Measurements from ENCODE around the gene NFIB.

NFIB gene

DNA sequence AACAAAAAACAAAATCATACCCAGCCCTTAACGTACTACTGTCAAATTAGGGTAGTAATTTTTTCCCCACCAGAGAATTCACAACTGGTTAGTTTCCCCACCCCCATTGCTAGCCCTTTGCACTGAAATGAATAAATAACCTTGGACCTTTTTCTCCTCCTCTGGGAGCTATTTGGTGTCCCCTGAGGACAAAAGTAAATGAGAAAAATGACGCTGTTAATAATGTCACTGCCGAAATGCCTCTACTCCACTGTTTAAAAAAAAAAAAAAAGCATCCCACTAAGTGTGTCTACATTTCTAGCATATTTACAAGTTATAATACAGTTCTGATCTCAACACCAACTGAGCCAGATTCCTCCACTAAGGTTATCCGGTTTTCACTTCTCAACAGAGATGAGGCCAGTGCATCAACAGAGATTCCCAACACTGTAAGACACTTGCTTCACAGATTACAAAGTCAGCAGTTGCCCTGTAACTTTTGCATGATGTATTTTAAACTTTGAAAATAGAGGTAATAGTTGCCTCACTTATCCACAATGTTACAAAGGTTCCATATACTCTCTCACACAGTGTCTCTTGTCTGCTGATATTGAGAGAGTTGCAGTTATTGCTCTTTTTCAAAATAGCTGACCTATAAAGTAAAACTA, 5.1 kb upstream of the NFIB start:
- DNase-seq: no peak

DNA sequence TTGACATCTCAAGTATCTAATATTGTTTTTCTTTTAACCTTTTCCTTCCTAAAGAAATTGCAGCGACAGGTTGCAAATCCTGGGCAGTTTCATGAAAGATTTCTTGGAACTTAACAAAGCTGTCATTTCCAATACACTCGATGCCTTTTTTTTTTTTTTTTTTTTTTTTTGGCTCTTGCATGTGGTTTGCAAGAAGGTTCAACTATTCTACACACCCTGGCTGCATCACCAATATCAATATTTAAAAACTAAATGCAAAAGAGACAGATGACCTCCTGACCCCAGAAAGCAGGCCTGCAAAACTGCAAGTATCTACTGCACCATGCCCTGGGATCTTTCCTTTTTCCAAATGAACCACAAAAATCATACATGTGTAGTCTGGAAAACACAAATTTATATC, 4.4 kb upstream of the NFIB start:
- no peak for DNase-seq

DNA sequence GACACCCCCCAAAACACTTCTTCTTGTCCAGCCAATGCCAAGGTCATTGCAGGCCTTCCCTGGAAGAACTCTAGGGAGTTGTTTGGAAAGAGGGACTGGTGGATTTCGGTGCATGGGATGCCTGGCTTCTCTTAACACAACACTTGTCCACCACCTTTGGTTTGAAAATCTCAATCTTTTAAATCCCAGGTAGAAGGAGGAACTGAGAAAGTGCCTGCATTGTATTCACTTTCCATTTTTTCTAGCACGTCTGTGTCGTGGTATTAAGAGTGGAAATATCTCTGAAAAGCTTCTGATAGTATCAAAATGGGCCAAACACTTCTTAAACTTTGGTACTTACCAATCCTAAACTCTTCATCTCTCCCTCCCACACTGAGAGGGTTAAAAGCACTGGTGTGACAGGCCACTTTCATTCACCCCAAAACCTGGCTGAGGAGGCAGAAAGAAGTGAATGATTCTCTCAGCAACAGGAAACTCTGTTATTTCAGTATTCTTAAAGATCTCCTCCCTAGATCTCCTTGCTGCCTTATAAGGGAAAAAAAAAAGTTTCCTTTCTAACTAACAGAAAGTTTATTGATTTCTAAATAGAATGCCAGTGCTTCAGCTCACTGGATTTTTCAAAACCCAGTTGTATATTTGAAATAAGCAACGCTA, 3.9 kb upstream of the NFIB start:
- no peak for DNase-seq

DNA sequence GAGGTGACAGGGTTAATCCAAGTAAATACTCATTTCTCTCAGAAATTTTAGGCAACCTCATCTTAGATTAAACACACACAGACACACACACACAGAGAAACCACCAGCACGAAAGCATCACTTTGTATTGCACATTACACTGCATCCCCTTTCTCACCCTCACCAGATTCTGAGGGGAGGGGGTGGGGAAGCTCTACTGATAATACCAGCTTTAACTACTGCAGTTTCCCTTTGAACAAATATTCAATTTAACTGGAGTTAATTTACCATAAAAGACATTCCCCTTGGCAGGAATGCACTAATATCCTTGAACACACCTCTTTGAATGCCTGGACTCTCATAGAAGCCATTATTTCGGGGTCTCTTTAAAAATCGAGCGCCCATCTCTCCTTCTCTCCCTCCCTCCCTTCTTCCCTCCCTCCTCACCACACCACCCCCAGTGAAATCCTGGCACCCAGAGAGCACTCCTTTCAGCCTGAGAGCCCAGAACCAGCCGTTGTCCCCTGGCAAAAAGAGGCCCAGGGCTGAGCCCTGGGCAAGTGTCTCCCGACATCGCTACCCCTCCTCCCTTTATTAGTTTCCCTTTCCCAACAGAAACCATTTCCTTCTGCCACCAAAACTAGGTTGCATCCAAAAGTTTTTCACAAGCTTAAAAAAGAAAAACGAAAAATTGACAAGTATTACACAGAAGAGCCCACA, 2.8 kb upstream of the NFIB start:
- DNase-seq: no peak

DNA sequence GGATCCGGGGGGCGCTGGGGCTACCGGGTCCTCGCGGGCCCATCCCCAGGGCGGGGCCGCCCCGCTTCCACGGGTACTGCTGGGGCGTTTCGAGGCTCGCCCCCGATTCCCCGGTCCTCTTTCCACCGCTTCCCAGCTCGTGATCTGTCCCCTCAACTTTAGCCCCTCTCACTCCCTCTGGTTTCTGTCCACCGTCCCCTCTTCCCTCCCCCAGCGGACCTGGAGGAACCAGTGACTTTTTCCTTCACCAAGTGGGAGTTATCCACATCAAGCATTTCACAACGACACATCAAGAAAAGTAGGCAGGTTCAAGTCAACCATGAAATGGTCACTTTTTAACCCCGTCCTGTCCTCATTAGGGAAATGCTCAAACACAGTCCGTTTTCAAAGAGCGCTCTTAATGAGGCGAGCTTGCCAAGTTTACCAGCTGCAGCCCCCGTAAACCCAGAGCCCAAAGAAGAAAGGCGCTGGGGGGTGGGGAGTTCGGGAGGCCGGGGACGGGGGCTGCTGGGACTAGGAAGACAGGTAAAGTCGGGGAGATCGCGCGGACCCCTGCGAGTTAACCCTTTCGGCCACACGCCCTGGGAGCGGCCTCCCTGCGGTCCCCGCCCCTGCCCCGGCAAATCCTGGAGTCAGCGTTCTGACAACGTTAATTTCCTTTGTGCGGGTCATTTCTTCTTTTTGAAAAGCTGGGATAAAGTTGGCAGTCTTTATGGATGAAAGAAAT, 2.1 kb upstream of the NFIB start:
- no peak for DNase-seq

DNA sequence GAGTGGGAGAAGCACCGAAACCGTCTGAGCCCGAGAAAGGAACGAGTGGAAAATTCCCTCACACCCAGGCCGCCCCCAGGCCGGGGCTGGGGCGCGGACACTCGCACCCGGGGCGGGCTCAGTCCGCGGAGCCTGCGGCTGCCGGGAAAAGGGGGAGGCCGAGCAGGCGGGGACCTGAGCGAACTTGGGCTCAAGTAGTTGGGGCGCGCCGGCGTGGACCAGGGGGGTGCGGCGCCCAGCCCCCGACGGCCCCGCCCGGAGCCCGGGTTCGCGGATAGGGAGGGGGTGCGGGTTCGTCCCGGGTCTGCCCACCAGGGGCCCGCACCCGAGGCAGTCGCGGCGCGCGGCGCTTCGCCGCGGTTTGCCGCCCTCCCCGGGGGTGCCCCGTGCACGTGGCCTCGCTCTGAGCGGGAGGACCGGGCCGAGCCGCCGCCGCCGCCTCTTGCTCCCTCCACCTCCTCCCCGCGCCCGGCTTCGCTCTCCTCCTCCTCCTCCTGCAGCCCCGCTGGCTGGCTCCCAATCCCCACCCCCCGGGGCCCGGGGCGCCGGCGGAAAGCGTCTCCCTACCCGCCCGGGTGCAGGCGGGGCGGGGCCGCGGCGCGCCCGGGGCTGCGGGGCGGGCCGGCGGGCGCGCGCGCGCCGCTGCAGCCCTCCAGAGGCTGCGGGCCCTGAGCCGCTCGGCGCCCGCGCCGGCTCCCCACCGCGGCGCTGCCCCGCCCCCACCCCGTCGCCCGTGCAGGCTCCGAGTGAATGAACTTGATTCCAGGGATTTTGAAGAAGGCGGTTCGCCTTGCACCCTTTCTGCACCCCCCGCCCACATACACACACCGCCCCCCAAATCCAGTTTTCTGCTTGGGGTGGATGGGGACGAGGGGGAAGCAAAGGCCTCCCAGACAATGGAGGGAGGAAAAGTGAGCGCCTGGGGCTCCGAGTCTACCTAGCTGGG, 1.3 kb upstream of the NFIB start:
- no peak for DNase-seq

DNA sequence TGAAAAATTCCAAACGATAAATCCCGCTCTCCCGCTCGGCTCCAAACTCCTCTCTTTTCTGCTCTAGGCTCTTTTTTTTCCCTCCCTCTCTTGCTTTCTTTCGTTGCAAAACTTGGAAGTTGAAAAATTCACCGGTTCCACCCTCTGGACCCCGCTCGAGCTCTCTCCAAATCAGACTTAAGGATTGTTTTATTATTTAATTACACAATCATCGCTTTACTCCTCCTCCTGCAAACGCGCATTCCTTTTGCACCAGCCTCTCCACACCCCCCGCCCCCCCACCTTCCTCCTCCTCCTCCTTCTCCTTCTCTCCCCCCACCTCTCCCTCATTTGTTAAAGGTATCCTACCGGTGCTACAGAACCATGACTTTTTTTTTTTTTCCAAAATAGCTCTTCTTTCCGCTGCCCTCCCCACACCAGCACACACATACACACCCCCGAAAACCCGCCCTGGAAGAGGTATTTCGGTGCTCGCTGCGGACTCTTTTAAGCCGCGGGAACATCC, 535 bp upstream of the NFIB start:
- DNase-seq: no peak

DNA sequence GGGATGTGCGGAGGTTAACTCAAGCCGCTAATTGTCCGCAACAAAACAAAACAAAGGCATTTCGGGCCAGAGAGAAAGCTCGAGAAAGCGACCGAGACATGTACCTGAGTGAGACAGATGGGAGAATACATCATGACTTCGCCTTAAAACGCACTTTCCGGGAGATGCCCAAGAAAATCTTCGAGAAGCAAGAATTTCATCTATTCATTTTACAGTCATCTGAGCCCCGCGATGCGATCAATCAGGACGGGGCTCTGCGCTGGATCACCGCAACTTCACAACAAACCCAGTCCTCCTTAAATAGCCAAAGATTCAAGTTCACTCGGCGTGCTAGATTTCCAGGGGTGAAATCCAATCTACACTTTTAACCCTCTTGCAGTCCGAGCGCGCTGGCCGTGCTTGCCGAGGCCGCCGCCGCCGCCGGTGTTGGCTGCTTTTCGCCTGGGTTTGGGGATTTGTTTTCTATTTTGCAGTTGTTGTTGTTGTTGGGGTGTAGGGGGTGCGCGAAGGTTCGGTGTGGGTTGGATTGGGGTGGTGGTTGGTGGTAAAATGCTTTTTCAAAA, 482 bp downstream of the NFIB start:
- no peak for DNase-seq

DNA sequence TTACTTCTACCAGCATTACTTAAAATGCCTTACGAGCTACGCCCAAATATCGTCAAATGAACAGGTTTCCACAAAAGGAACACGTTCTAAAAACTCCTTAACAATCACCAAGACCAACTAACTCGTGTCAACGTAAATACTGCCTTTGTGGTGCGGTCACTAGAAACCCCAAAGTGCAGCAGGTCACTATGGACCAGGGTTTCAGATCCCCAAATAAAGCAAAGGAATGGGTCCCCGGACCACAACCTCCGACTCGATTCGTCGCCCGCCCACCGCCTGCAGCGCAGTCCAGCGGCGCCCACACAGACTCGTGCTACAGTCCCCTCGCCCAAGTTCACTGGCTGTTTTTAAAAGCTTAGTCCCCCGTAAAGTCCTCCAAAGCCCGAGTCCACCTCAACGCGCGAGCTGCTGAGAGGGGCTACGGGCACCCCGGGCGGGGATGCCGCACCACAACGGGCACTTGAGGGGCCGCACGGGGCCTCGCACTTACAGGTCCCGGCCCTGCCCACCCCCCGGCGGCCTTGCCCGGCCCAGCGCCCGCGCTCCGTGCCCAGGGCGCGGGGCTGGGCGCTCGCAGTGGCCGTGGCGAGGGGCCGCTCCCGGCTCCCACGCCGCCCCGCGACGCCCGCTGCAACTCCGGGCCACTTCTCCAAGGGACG, 1.1 kb downstream of the NFIB start:
- DNase-seq: no peak

DNA sequence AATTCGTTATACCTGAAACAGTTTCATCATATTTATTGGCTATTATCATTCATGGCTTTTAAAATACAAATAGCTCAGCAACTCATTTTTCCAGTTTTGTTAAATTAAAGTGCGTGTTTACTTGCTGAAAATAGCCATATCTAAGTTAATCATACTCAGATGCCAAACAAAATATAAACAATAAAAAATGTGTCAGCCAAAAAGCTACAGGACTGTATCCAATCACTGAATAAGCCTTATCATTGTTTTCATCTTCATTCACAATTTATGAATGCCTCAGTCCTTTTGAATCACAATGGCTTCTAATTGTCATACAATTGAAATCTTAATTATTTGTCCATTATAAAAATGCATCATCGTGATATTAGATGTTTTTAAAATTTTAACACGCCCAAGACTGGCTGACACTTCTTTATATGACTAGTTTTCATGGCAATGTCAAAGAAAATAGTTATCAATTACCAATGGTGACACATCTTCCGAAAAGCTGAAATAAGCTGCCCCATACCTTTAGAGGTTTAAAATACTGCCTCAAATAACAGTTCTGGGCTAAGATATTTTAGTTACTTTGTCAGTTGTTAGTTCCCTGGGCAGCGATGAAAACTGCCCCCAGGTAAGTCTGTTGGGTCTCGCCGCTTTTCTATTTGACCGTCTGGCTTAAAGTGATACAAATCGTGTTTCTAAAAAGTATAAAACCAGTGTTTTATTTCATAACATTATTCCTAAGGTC, 1.8 kb downstream of the NFIB start:
- no peak for DNase-seq

DNA sequence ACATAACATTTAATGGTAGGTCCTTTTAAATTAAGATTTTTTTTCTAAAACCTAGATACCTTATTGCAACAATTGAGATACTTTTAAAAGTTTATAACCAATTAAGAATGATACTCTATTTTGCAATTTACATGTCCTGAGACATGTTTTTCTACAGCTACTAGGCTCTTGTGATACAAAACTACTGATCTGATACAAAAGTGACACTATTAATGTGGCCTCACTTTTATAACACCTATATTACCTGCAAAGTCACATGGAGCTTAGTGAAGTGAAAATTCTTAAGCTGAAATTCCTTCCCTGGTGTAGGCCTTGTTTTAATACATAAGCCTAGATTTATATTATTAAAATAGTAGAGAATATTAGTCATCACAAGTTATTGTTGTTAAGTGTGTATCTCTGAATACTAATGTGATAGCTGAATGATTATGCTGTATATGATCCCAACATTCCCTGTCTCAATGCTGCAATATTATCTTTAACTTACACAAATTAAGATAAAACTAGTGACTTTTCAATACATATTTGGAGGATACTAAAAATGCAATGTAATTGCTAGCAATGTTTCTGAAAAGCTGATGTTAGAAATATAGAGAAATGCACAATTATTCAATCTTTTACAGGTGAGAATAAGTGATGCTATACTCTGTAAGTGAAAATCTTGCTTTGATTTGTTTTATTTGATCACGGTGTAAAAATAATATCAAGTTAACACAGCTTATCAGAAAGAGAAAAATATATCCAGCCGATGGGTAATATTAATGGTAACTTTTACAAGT, 2.6 kb downstream of the NFIB start:
- DNase-seq: no peak

DNA sequence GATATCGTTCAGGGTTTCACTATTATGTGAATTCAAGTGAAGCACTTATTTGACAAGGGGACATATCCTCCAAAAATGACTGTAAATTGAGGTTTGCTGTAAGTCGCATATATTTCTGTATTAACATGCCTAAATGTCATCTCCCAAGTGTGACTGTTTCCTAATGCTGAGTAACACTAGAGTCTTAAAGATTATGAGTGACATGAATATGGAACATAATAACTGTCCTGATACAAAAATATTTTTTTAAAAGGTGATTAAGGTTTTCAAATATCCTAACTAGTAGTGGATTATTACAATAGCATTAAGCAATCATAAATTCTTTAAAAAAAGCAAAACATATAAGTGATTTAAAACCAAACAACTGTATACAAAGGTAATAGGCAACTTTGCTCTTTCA, 3.6 kb downstream of the NFIB start:
- DNase-seq: no peak

DNA sequence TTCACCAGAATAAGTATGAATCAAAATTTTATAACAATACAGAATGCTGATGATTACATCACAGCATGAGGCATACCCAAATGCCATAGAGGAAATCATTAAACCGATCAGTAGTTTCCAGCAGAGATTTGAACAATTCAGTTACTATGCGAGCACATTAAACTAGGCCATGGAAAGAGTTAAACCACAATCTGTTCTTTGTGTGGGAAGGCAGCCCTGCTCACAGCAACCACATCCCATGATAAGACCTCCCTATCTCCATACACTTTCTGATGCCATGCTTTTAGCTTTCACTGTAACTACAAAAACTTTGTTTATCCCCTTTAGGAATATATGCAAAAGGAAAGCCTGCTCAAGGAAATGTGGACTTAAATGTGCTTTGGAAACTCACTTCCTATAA, 4.5 kb downstream of the NFIB start:
- no peak for DNase-seq

DNA sequence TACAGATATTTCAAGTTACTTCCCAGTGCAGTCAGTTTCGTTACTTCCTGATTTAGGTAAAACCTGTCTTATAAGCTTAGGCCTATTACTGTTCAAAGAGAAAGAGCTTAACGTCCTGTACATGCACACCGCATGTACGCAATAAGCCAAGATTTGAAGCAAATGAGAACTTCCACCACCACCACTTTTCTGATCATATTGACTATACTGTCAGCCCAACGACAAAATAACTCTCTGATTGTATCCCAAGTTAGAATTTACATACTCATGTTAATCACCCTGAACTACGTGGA, 5.1 kb downstream of the NFIB start:
- DNase-seq: no peak

DNA sequence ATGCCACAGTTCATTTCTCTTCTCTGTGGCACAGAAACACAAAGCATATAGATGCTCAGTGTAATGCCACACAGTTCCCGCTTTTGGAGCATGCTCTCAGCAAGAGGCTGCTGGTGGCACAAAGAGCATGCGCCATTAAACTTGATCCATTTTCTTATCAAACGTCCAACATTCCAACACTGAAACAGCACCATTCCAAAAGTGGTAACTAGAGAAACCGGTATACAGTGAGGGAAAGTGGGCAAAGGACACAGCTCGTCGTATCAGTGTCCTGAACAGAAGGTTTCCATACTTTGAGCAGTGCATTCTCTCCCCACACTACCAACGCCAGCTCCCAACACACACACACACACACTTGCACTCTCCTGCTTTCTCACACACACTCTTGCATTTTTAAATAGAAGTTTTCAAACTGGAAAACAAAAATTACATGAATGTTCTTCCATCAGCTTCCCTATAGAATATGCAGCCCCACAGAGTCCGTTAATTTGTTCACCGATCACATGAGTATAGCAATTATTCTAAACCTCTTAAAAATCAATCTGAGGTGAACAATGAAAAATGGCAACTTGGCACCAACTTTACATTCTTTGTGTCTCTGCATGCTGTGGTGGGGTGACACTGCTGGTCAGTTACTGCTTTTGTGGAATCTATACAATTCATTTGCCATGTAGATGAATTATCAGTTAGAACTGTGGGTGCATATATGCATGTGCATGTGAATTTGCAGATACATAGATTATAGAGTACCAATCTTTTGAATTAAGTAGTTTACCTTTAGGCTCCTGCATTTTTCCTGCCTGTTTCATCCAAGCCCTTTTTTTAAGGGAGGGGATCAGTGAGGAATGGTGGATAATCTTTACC, 5.7 kb downstream of the NFIB start:
- no peak for DNase-seq

DNA sequence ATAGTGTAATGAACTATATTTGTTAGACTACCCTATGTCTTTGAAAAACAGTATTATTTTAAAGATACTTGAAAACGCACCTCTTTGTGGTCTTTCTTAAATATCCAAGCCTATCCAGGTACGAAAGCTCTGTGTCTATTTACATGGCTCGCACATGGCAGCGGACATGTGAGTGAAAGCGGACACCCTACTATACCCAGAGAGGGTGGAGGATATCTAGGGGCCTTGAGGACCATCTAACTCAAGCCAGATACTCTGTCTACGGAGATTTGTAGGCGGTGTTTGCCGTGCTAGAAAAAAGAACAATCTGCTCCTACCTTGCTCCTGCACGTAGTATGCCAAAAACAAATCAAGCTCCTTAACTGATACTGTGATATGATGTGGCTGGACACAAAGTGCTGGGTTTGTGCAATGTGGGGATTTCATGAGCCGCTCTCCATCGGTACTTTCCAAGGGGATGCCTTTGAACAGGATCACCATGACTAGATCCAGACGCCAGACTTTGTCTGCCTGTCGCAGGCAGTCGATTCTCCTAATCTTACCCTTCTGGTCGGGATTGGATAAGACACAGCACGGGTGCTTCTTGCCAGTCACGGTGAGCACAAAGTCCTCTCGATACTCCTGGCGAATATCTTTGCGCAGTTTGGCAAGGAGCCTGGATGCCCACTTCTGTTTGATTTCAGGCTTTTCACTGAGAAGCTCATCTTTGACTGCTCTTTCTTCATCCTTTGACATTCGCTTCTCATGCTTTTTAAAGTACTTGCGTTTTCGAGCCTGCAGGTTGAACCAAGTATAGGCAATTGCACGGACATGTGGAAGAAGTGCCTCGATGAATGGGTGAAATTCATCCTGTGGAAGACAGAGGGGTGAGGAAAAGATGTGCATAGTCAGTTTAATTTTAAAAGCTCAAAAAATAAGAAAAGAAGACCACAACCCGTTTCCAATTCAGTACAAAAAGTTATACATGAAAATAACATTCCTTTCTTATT, 7.0 kb downstream of the NFIB start:
- DNase-seq: no peak

DNA sequence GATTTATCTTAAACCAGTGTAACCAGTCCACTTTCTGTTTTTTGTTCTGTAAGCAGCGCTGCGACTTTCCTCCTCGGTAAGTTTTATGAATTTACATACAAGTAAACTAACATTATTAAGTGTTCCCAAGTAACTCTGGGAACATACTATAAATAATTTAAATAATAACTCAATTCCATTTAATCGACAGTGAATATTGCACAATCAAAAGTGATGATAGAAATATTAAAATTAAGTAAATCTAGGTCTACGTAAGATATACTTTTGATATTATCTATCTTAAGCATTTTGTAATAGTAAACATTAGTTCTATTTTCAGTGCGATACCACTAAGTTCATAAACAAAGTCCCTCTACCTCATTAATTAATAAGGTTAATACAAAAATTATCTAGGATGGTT, 7.8 kb downstream of the NFIB start:
- no peak for DNase-seq

DNA sequence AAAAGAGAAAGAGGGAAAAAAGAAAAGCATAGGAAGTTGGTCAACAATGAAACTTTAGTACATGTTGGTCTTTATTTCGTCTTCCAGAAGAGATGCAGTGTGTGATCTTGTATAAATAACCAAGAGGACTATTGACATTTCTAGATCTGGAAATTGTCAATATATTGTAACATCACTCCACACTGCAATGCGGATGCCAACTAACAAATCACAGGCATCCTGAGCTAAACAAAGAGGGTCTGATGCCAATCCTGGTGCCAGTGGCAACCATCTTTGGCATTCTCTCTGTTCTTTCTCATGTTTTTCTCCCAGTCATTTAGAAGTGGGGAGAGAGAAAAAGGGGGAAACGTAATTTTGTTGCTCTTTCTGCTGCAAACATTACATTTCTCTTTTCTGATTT, 9.7 kb downstream of the NFIB start:
- DNase-seq: no peak
